KMS-11 (cell line): ENCODE measurements around the gene TVP23A.

Experiments used
- H2AFZ ChIP-seq: fragments of 200-600 bp; sonication (generic); 2 replicates; pipeline ENCODE4 v1.6.1; 2016; ENCODE audit warnings: antibody characterized with exemption, mixed run types, low read depth
- H3K27ac ChIP-seq: fragments of 200-600 bp; sonication (generic); 2 replicates; pipeline ENCODE4 v1.6.1; 2016; ENCODE audit warnings: mild to moderate bottlenecking, mixed run types
- H3K27me3 ChIP-seq: fragments of 200-600 bp; sonication (generic); 2 replicates; pipeline ENCODE4 v1.6.1; 2017; ENCODE audit warnings: mild to moderate bottlenecking, low read depth, mixed run types, moderate library complexity; ENCODE audit not compliant: insufficient read depth
- H3K36me3 ChIP-seq: fragments of 200-600 bp; sonication (generic); 2 replicates; pipeline ENCODE4 v1.6.1; 2017; ENCODE audit warnings: mild to moderate bottlenecking, mixed run types; ENCODE audit not compliant: insufficient read depth
- H3K4me1 ChIP-seq: fragments of 200-600 bp; sonication (generic); 2 replicates; pipeline ENCODE4 v1.6.1; 2016; ENCODE audit warnings: mild to moderate bottlenecking, low read depth, mixed run types; ENCODE audit not compliant: poor library complexity, severe bottlenecking
- H3K4me2 ChIP-seq: fragments of 200-600 bp; sonication (generic); 2 replicates; pipeline ENCODE4 v1.7.0; 2016; ENCODE audit warnings: mild to moderate bottlenecking, mixed run types
- H3K4me3 ChIP-seq: fragments of 200-600 bp; sonication (generic); IDR thresholded peaks from 2 replicates; pipeline ENCODE4 v1.6.1; 2017; ENCODE audit warnings: low read depth, low read length, mixed read lengths; ENCODE audit not compliant: insufficient read depth
- H3K79me2 ChIP-seq: fragments of 200-600 bp; sonication (generic); 2 replicates; pipeline ENCODE4 v1.6.1; 2016; ENCODE audit warnings: low read depth, mixed run types; ENCODE audit not compliant: insufficient read depth
- H3K9ac ChIP-seq: fragments of 200-600 bp; sonication (generic); 2 replicates; pipeline ENCODE4 v1.6.1; 2016; ENCODE audit warnings: mild to moderate bottlenecking, mixed run types
- H4K20me1 ChIP-seq: fragments of 200-600 bp; sonication (generic); 2 replicates; pipeline ENCODE4 v1.6.1; 2016; ENCODE audit warnings: mild to moderate bottlenecking, mixed run types; ENCODE audit not compliant: insufficient read depth
- CTCF ChIP-seq: fragments of 200-600 bp; sonication (generic); conservative IDR thresholded peaks from 2 replicates; pipeline ENCODE4 v1.6.1; 2017; ENCODE audit warnings: low read depth, mild to moderate bottlenecking, antibody characterized with exemption, low read length, moderate library complexity, mixed read lengths

TVP23A gene

GRCh38 chr16:10729104-10730048, 89.2 kb downstream of the TVP23A start:
- no peaks in the 10 kb centered on the region for H4K20me1 ChIP-seq
- no peak overlapping the region for H3K9ac ChIP-seq
- no peaks in the 10 kb centered on the region for H3K36me3 ChIP-seq
- H3K4me1 ChIP-seq = peaks cover 37% of the 10 kb centered on the region
- H3K4me2 ChIP-seq = peak overlapping the region; percentile 40
- no peaks in the 10 kb centered on the region for H3K79me2 ChIP-seq
- no peak for TF ChIP-seq CTCF
- H2AFZ ChIP-seq = no peak overlapping the region
- peaks cover 8% of the 10 kb centered on the region; the same call in 1 of the 2 replicates for H3K27me3 ChIP-seq
- no peak overlapping the region for H3K4me3 ChIP-seq
- no peak overlapping the region for H3K27ac ChIP-seq

- TF ChIP-seq CTCF = no peak
- Histone ChIP-seq H3K27ac (peak overlapping the region; percentile 25; the same call in 1 of the 2 replicates), H3K4me2 (peak overlapping the region; percentile 62), H3K36me3 (no peaks in the 10 kb centered on the region), H4K20me1 (no peaks in the 10 kb centered on the region), H3K9ac (no peak overlapping the region), H3K27me3 (peaks cover 8% of the 10 kb centered on the region; the same call in 1 of the 2 replicates), H3K4me1 (peaks cover 37% of the 10 kb centered on the region), H3K4me3 (no peak overlapping the region), H2AFZ (no peak overlapping the region; the same call in 1 of the 2 replicates), H3K79me2 (no peaks in the 10 kb centered on the region)
These were observed 90.3 kb downstream of the TVP23A start for GRCh38 chr16:10728003-10728887.
